OCI-LY3 (cell line): ENCODE data around the gene RAP1GDS1.

Experiments used
- H2AFZ ChIP-seq: fragments of 200-600, 300-600 bp; shearing (Covaris generic); 2 replicates; pipeline ENCODE4 v1.6.0; 2014; ENCODE audit warnings: antibody characterized with exemption, low read depth, low read length
- H3K27ac ChIP-seq: fragments of 200-600, 300-600 bp; sonication (generic); 2 replicates; pipeline ENCODE4 v1.5.1; 2014; ENCODE audit warnings: mild to moderate bottlenecking, low read length, moderate library complexity, mixed read lengths
- H3K27me3 ChIP-seq: fragments of 200-600, 300-600 bp; sonication (generic); 2 replicates; pipeline ENCODE4 v1.6.1; 2014; ENCODE audit warnings: low read depth, low read length, mixed read lengths
- H3K36me3 ChIP-seq: fragments of 200-600, 300-600 bp; sonication (generic); replicated peaks from 2 replicates; pipeline ENCODE3; 2014; ENCODE audit warnings: low read depth, low read length, mixed read lengths
- H3K4me1 ChIP-seq: fragments of 300-600, 200-600 bp; sonication (generic); 2 replicates; pipeline ENCODE4 v1.6.1; 2014; ENCODE audit warnings: low read length, mixed read lengths
- H3K4me2 ChIP-seq: fragments of 200-600, 300-600 bp; sonication (generic); 2 replicates; pipeline ENCODE4 v1.6.1; 2014; ENCODE audit warnings: low read length, mixed read lengths
- H3K4me3 ChIP-seq: fragments of 300-600, 200-600 bp; sonication (generic); 2 replicates; pipeline ENCODE4 v1.5.1; 2014; ENCODE audit warnings: antibody characterized with exemption, mild to moderate bottlenecking, low read length, moderate library complexity
- H3K79me2 ChIP-seq: fragments of 300-600, 200-600 bp; shearing (Covaris generic); 2 replicates; pipeline ENCODE4 v1.6.1; 2014; ENCODE audit warnings: mild to moderate bottlenecking, low read length, mixed read lengths
- H3K9ac ChIP-seq: fragments of 300-600, 200-600 bp; shearing (Covaris generic); 2 replicates; pipeline ENCODE4 v1.6.0; 2014; ENCODE audit warnings: mild to moderate bottlenecking, low read length, moderate library complexity
- H3K9me3 ChIP-seq: fragments of 200-600, 300-600 bp; shearing (Covaris generic); 2 replicates; pipeline ENCODE4 v1.6.1; 2014; ENCODE audit warnings: low read length, mixed read lengths; ENCODE audit not compliant: insufficient read depth
- H4K20me1 ChIP-seq: fragments of 200-600, 300-600 bp; sonication (generic); 2 replicates; pipeline ENCODE4 v1.6.1; 2016; ENCODE audit warnings: low read length, mixed read lengths; ENCODE audit not compliant: insufficient read depth
- EZH2phosphoT487 ChIP-seq: fragments of 200-600 bp; shearing (Covaris generic); IDR thresholded peaks from 2 replicates; pipeline ENCODE4 v1.6.1; 2018; ENCODE audit warnings: antibody characterized with exemption, mixed run types, low read depth
- TF ChIP-seq, protein P1 (sequence below): fragments of 200-600, 300-600 bp; sonication (generic); IDR thresholded peaks from 2 replicates; pipeline ENCODE4 v1.5.1; 2014; ENCODE audit warnings: antibody characterized with exemption, low read length, low read depth

Gene RAP1GDS1

GRCh38 chr4:98369322-98369721 is 108.1 kb downstream of the RAP1GDS1 start:
- no peak for TF ChIP-seq EZH2phosphoT487
- TF ChIP-seq, protein P1, sequence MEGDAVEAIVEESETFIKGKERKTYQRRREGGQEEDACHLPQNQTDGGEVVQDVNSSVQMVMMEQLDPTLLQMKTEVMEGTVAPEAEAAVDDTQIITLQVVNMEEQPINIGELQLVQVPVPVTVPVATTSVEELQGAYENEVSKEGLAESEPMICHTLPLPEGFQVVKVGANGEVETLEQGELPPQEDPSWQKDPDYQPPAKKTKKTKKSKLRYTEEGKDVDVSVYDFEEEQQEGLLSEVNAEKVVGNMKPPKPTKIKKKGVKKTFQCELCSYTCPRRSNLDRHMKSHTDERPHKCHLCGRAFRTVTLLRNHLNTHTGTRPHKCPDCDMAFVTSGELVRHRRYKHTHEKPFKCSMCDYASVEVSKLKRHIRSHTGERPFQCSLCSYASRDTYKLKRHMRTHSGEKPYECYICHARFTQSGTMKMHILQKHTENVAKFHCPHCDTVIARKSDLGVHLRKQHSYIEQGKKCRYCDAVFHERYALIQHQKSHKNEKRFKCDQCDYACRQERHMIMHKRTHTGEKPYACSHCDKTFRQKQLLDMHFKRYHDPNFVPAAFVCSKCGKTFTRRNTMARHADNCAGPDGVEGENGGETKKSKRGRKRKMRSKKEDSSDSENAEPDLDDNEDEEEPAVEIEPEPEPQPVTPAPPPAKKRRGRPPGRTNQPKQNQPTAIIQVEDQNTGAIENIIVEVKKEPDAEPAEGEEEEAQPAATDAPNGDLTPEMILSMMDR, result no peak
- H3K9me3 ChIP-seq, result no peaks in the 10 kb centered on the region
- peaks cover 34% of the 10 kb centered on the region for H3K36me3 ChIP-seq
- no peak overlapping the region for H3K9ac ChIP-seq
- H4K20me1 ChIP-seq, result no peaks in the 10 kb centered on the region
- H3K4me3 ChIP-seq, result no peak overlapping the region
- no peak overlapping the region for H3K27ac ChIP-seq
- H3K27me3 ChIP-seq, result no peaks in the 10 kb centered on the region
- no peak overlapping the region for H2AFZ ChIP-seq
- H3K4me1 ChIP-seq, result no peaks in the 10 kb centered on the region
- no peaks in the 10 kb centered on the region for H3K79me2 ChIP-seq
- no peak overlapping the region for H3K4me2 ChIP-seq

DNA sequence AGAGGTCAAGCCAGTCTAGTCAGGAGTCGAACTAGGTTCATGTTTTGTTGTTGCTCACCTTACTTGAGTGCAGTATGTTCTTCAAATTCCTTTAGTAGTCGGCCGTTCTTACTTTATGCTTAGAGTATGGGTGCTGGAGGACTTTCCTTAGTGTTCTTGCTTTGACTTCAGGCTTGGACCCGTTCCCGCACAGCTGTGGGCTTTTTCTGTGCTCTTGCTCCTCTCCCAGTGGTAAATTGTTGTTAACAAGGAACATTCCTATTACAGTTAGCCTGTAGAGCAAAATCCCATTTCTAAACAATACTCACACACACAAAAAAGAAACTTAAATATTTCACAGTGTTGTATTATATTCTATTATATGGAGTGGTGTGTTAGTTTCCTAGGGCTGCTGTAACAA is 113.5 kb downstream of the RAP1GDS1 start:
- Histone ChIP-seq H3K9me3 (no peaks in the 10 kb centered on the region), H3K27ac (no peak overlapping the region), H3K27me3 (no peaks in the 10 kb centered on the region), H3K36me3 (peaks cover 10% of the 10 kb centered on the region), H2AFZ (no peak overlapping the region), H3K9ac (no peak overlapping the region), H3K4me3 (no peak overlapping the region), H3K79me2 (no peaks in the 10 kb centered on the region; the same call in 1 of the 2 replicates), H3K4me1 (peaks cover 14% of the 10 kb centered on the region), H4K20me1 (no peaks in the 10 kb centered on the region), H3K4me2 (no peak overlapping the region)
- no peak for TF ChIP-seq EZH2phosphoT487
- TF ChIP-seq, protein P1, result no peak

- Histone ChIP-seq H3K27ac (no peak overlapping the region), H3K36me3 (peaks cover 9% of the 10 kb centered on the region), H2AFZ (no peak overlapping the region), H3K79me2 (no peaks in the 10 kb centered on the region; the same call in 1 of the 2 replicates), H3K9ac (no peak overlapping the region), H3K4me3 (no peak overlapping the region), H3K4me2 (peak overlapping the region; percentile 48), H3K4me1 (peaks cover 14% of the 10 kb centered on the region), H3K27me3 (no peaks in the 10 kb centered on the region), H4K20me1 (no peaks in the 10 kb centered on the region), H3K9me3 (no peaks in the 10 kb centered on the region)
- no peak for TF ChIP-seq EZH2phosphoT487
- TF ChIP-seq, protein P1, result no peak
Observed at GRCh38 chr4:98377559-98377958, 116.4 kb downstream of the RAP1GDS1 start.

- H3K27ac ChIP-seq, result no peak overlapping the region
- H3K79me2 ChIP-seq, result no peaks in the 10 kb centered on the region; the same call in 1 of the 2 replicates
- H2AFZ ChIP-seq, result no peak overlapping the region
- no peak overlapping the region for H3K9ac ChIP-seq
- H3K9me3 ChIP-seq, result no peaks in the 10 kb centered on the region
- peaks cover 5% of the 10 kb centered on the region for H3K36me3 ChIP-seq
- TF ChIP-seq EZH2phosphoT487, result no peak
- TF ChIP-seq, protein P1, result no peak
- H4K20me1 ChIP-seq, result no peaks in the 10 kb centered on the region
- H3K4me2 ChIP-seq, result no peak overlapping the region
- H3K4me3 ChIP-seq, result no peak overlapping the region
- H3K27me3 ChIP-seq, result no peaks in the 10 kb centered on the region
- H3K4me1 ChIP-seq, result peaks cover 26% of the 10 kb centered on the region
Observed at GRCh38 chr4:98381306-98381705, 120.1 kb downstream of the RAP1GDS1 start.
